Measurements from ENCODE around the gene NAT10.

NAT10 gene

GRCh38 chr11:34150494-34151151 is 45.2 kb downstream of the NAT10 start:
- no peak for DNase-seq

GRCh38 chr11:34151166-34151565 is 45.7 kb downstream of the NAT10 start:
- DNase-seq: no peak

- no peak for DNase-seq
These were observed 46.8 kb downstream of the NAT10 start for GRCh38 chr11:34151916-34152845.

- no peak for DNase-seq
These were observed 48.8 kb downstream of the NAT10 start for GRCh38 chr11:34154059-34154875.

- DNase-seq: no peak
These were observed 49.8 kb downstream of the NAT10 start for GRCh38 chr11:34155057-34155756.

- no peak for DNase-seq
These were observed 50.3 kb downstream of the NAT10 start for GRCh38 chr11:34155757-34156062.

- DNase-seq: no peak
These were observed 51.7 kb downstream of the NAT10 start for GRCh38 chr11:34157163-34157562.

GRCh38 chr11:34158661-34159060 is 53.2 kb downstream of the NAT10 start:
- DNase-seq: no peak

- no peak for DNase-seq
These were observed 54.8 kb downstream of the NAT10 start for GRCh38 chr11:34160049-34160721.

- no peak for DNase-seq
These were observed 55.4 kb downstream of the NAT10 start for GRCh38 chr11:34160791-34161190.

- DNase-seq: no peak
These were observed 55.9 kb downstream of the NAT10 start for GRCh38 chr11:34161361-34161760.

- DNase-seq: no peak
These were observed 56.5 kb downstream of the NAT10 start for GRCh38 chr11:34161812-34162492.

GRCh38 chr11:34162493-34162820 is 57.0 kb downstream of the NAT10 start:
- DNase-seq: no peak

GRCh38 chr11:34162856-34163255 is 57.4 kb downstream of the NAT10 start:
- DNase-seq: no peak

- DNase-seq: no peak
These were observed 59.7 kb downstream of the NAT10 start for GRCh38 chr11:34165121-34165520.

GRCh38 chr11:34165786-34166555 is 60.5 kb downstream of the NAT10 start:
- no peak for DNase-seq

- no peak for DNase-seq
These were observed 61.6 kb downstream of the NAT10 start for GRCh38 chr11:34166806-34167740.

GRCh38 chr11:34167961-34168360 is 62.5 kb downstream of the NAT10 start:
- no peak for DNase-seq

- DNase-seq: no peak
These were observed 63.4 kb downstream of the NAT10 start for GRCh38 chr11:34168642-34169420.
